Measurements from ENCODE around the gene HABP2.

The HABP2 gene

GRCh38 chr10:113552701-113553100, at the start of gene HABP2:
Gene HABP2, plus strand, starts transcription at chr10:113553053. Its CDS starts 69 bp downstream, at chr10:113553122.
- no peak for DNase-seq

- DNase-seq = no peak
Observed at GRCh38 chr10:113503930-113504329, 48.9 kb upstream of the HABP2 start.

GRCh38 chr10:113504423-113504822, 48.4 kb upstream of the HABP2 start:
- no peak for DNase-seq

GRCh38 chr10:113506476-113506875, 46.4 kb upstream of the HABP2 start:
- DNase-seq = no peak

- no peak for DNase-seq
Observed at GRCh38 chr10:113511419-113511818, 41.4 kb upstream of the HABP2 start.

- no peak for DNase-seq
Observed at GRCh38 chr10:113515161-113515560, 37.7 kb upstream of the HABP2 start.

GRCh38 chr10:113515601-113516000, 37.3 kb upstream of the HABP2 start:
- DNase-seq = no peak

GRCh38 chr10:113516061-113516460, 36.8 kb upstream of the HABP2 start:
- no peak for DNase-seq

GRCh38 chr10:113517165-113517900, 35.5 kb upstream of the HABP2 start:
- no peak for DNase-seq

- DNase-seq = no peak
Observed at GRCh38 chr10:113517901-113518260, 35.0 kb upstream of the HABP2 start.

GRCh38 chr10:113518415-113518814, 34.4 kb upstream of the HABP2 start:
- no peak for DNase-seq

- no peak for DNase-seq
Observed at GRCh38 chr10:113518816-113519591, 33.8 kb upstream of the HABP2 start.

GRCh38 chr10:113519681-113520115, 33.2 kb upstream of the HABP2 start:
- DNase-seq = no peak

GRCh38 chr10:113520261-113520660, 32.6 kb upstream of the HABP2 start:
- no peak for DNase-seq

- peak in 1 of 6 experiments; percentile 1 for DNase-seq
Observed at GRCh38 chr10:113520690-113521474, 32.0 kb upstream of the HABP2 start.

GRCh38 chr10:113521475-113521795, 31.4 kb upstream of the HABP2 start:
- no peak for DNase-seq

- no peak for DNase-seq
Observed at GRCh38 chr10:113522460-113522859, 30.4 kb upstream of the HABP2 start.

GRCh38 chr10:113523071-113523470, 29.8 kb upstream of the HABP2 start:
- no peak for DNase-seq

GRCh38 chr10:113523628-113524027, 29.2 kb upstream of the HABP2 start:
- DNase-seq = no peak

- DNase-seq = no peak
Observed at GRCh38 chr10:113524120-113524519, 28.7 kb upstream of the HABP2 start.

- no peak for DNase-seq
Observed at GRCh38 chr10:113524539-113525490, 28.0 kb upstream of the HABP2 start.

GRCh38 chr10:113525713-113526112, 27.1 kb upstream of the HABP2 start:
- no peak for DNase-seq

Data from stimulated activated naive CD4-positive, alpha-beta T cell (primary cell).